Prostate gland (tissue), 2 donors: ENCODE results near the gene ARHGEF12.

Experiments
- POLR2A ChIP-seq: fragments of 450-650 bp; IDR thresholded peaks from one replicate; pipeline ENCODE4 v1.6.1; 2016; ENCODE audit warnings: antibody characterized with exemption, mild to moderate bottlenecking
- TF ChIP-seq, protein P1 (sequence below), 4 experiments: fragments of 200-600 bp in 2 of 4; fragments of 450-650 bp in 2 of 4; sonication (generic) in 2 of 4; IDR thresholded peaks; 1 replicate in 3 of 4; 2 replicates in 1 of 4; pipeline ENCODE4 v1.5.1; 2016 to 2019; ENCODE audit warnings: antibody characterized with exemption in 4 of 4, mild to moderate bottlenecking in 2 of 4, moderate library complexity in 2 of 4

GRCh38 chr11:120298461-120298860 lies 37.8 kb upstream of the ARHGEF12 start:
- TF ChIP-seq POLR2A, result no peak
- TF ChIP-seq, protein P1, sequence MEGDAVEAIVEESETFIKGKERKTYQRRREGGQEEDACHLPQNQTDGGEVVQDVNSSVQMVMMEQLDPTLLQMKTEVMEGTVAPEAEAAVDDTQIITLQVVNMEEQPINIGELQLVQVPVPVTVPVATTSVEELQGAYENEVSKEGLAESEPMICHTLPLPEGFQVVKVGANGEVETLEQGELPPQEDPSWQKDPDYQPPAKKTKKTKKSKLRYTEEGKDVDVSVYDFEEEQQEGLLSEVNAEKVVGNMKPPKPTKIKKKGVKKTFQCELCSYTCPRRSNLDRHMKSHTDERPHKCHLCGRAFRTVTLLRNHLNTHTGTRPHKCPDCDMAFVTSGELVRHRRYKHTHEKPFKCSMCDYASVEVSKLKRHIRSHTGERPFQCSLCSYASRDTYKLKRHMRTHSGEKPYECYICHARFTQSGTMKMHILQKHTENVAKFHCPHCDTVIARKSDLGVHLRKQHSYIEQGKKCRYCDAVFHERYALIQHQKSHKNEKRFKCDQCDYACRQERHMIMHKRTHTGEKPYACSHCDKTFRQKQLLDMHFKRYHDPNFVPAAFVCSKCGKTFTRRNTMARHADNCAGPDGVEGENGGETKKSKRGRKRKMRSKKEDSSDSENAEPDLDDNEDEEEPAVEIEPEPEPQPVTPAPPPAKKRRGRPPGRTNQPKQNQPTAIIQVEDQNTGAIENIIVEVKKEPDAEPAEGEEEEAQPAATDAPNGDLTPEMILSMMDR (IDR thresholded peaks at IDR 0.05), result no peak
